Caco-2 (cell line): ENCODE results near the gene SLC46A3. TPM values are rescaled to one million over a fixed set of nuclear protein-coding genes. Genes with fewer than 3 reads are reported as not detected.

Experiments
- BruUV-seq: library from RNA; stranded (reverse); fragments of 400-500 nt; replicated peaks from 2 replicates; lab custom pipeline; 2021; lab: Mats Ljungman, UMichigan
- CTCF ChIA-PET: fragments of 300-600 bp; sonication (Branson Sonifier 250); formaldehyde crosslinking; loops from one replicate; lab custom pipeline; 2022; ENCODE audit warnings: antibody characterized with exemption; lab: Charles Lee
- POLR2A ChIA-PET: fragments of 300-600 bp; sonication (Branson Sonifier 250); formaldehyde crosslinking; loops from one replicate; lab custom pipeline; 2022; ENCODE audit warnings: antibody characterized with exemption; lab: Charles Lee
- DNase-seq, 2 experiments: peaks; one replicate each; pipeline versions ENCODE4 v3.0.0 to v3.0.0-alpha.2; 2020 to 2022
- H3K27me3 ChIP-seq: replicated peaks from 2 replicates; pipeline ENCODE4 v1.6.0; 2011; ENCODE audit warnings: low read length; ENCODE audit not compliant: control insufficient read depth, insufficient read depth
- H3K36me3 ChIP-seq: 2 replicates; pipeline ENCODE4 v1.5.1; 2011; ENCODE audit warnings: low read length; ENCODE audit not compliant: control insufficient read depth, insufficient read depth
- H3K4me1 ChIP-seq: fragments of 250-450 bp; sonication (Bioruptor Pico); 2 replicates; pipeline ENCODE4 v1.5.1; 2020; ENCODE audit warnings: mild to moderate bottlenecking
- H3K4me3 ChIP-seq: 2 replicates; pipeline ENCODE4 v1.5.1; 2011; ENCODE audit warnings: low read depth, mild to moderate bottlenecking, control low read depth, low read length
- H3K9me3 ChIP-seq: fragments of 250-450 bp; sonication (Bioruptor Pico); 2 replicates; pipeline ENCODE4 v1.5.1; 2020; ENCODE audit warnings: mild to moderate bottlenecking, moderate library complexity
- H3K27ac Mint-ChIP-seq: one replicate; pipeline ENCODE4 v1.8.0; 2022; ENCODE audit warnings: mixed read lengths; ENCODE audit not compliant: unreplicated experiment
- H3K27me3 Mint-ChIP-seq: one replicate; pipeline ENCODE4 v1.8.0; 2022; ENCODE audit warnings: mixed read lengths; ENCODE audit not compliant: insufficient read depth, unreplicated experiment
- H3K36me3 Mint-ChIP-seq: one replicate; pipeline ENCODE4 v1.8.0; 2022; ENCODE audit warnings: mild to moderate bottlenecking, mixed read lengths; ENCODE audit not compliant: insufficient read depth, unreplicated experiment
- H3K4me1 Mint-ChIP-seq: one replicate; pipeline ENCODE4 v1.8.0; 2022; ENCODE audit warnings: low read depth, mixed read lengths; ENCODE audit not compliant: unreplicated experiment
- H3K4me3 Mint-ChIP-seq: one replicate; pipeline ENCODE4 v1.8.0; 2022; ENCODE audit warnings: mild to moderate bottlenecking, moderate library complexity, mixed read lengths; ENCODE audit not compliant: unreplicated experiment
- H3K9me3 Mint-ChIP-seq: one replicate; pipeline ENCODE4 v1.8.0; 2022; ENCODE audit warnings: mixed read lengths; ENCODE audit not compliant: unreplicated experiment
- CTCF ChIP-seq, 2 experiments: fragments of 200-600 bp in 1 of 2; IDR thresholded peaks; 1 replicate in 1 of 2; 2 replicates in 1 of 2; pipeline versions ENCODE4 v1.5.1 to v1.8.0; 2011 to 2022; ENCODE audit warnings: antibody characterized with exemption in 1 of 2, control low read depth in 1 of 2, inconsistent platforms in 1 of 2, low read depth in 1 of 2, low read length in 1 of 2, mild to moderate bottlenecking in 1 of 2, moderate library complexity in 1 of 2; ENCODE audit not compliant: insufficient read depth in 1 of 2, severe bottlenecking in 1 of 2, unreplicated experiment in 1 of 2
- intact Hi-C: fragments of 100-400 bp; cut with micrococcal nuclease; formaldehyde crosslinking; loops from one replicate; pipeline ENCODE4 v1.10.0; 2022; ENCODE audit not compliant: unreplicated experiment
- total RNA-seq: library from RNA; stranded (reverse); gene quantifications from 2 replicates; pipeline ENCODE4 v1.2.3, GENCODE V29; 2022

The SLC46A3 gene
- total RNA-seq, 1 experiment from 2014 or later, result 2.3 TPM

GRCh38 chr13:28679628-28680027 lies 39.1 kb downstream of the SLC46A3 start:
- no peaks in the 10 kb centered on the region for H3K4me1 Mint-ChIP-seq
- TF ChIP-seq CTCF (IDR thresholded peaks at IDR 0.05; ENCODE audit: insufficient read depth in 1 of 2, low read depth in 1 of 2, low read length in 1 of 2, severe bottlenecking in 1 of 2, unreplicated experiment in 1 of 2), result peak; percentile 40 to 50
- no peaks in the 10 kb centered on the region for H3K4me1 ChIP-seq
- no peak overlapping the region for H3K4me3 Mint-ChIP-seq
- BruUV-seq, result no TSS peak
- H3K27me3 ChIP-seq, result no peaks in the 10 kb centered on the region
- H3K36me3 Mint-ChIP-seq, result peaks cover 43% of the 10 kb centered on the region
- no peaks in the 10 kb centered on the region for H3K27me3 Mint-ChIP-seq
- POLR2A ChIA-PET, result no interaction called here
- H3K27ac Mint-ChIP-seq, result no peak overlapping the region
- intact Hi-C loops, result loop anchor here (1.0 to 5.0 kb wide), 2 partner anchors 38 to 117 kb away; partner anchors contain the start of gene SLC46A3
- no peak overlapping the region for H3K4me3 ChIP-seq
- no peaks in the 10 kb centered on the region for H3K9me3 Mint-ChIP-seq
- H3K36me3 ChIP-seq, result no peaks in the 10 kb centered on the region; the same call in 1 of the 2 replicates
- DNase-seq, result no peak
- H3K9me3 ChIP-seq, result no peaks in the 10 kb centered on the region
- CTCF ChIA-PET, result interaction anchor here (1.5 kb wide), 1 partner anchor 117 kb away, joined by 13 read pairs; no protein-coding TSS in a partner anchor

GRCh38 chr13:28678809-28679208 lies 40.0 kb downstream of the SLC46A3 start:
- Histone ChIP-seq H3K36me3 (no peaks in the 10 kb centered on the region; the same call in 1 of the 2 replicates), H3K4me3 (no peak overlapping the region), H3K9me3 (no peaks in the 10 kb centered on the region), H3K4me1 (no peaks in the 10 kb centered on the region), H3K27me3 (no peaks in the 10 kb centered on the region)
- DNase-seq, result no peak
- intact Hi-C loops, result loop anchor here (1.0 to 5.0 kb wide), 2 partner anchors 38 to 117 kb away; partner anchors contain the start of gene SLC46A3
- POLR2A ChIA-PET, result no interaction called here
- no peak overlapping the region for H3K4me3 Mint-ChIP-seq
- H3K36me3 Mint-ChIP-seq, result peaks cover 48% of the 10 kb centered on the region
- BruUV-seq, result no TSS peak
- H3K27ac Mint-ChIP-seq, result no peak overlapping the region
- TF ChIP-seq CTCF (IDR thresholded peaks at IDR 0.05; ENCODE audit: insufficient read depth in 1 of 2, low read depth in 1 of 2, low read length in 1 of 2, severe bottlenecking in 1 of 2, unreplicated experiment in 1 of 2), result peak in 1 of 2 experiments; percentile 16
- H3K9me3 Mint-ChIP-seq, result no peaks in the 10 kb centered on the region
- H3K27me3 Mint-ChIP-seq, result no peaks in the 10 kb centered on the region
- no peaks in the 10 kb centered on the region for H3K4me1 Mint-ChIP-seq
- CTCF ChIA-PET, result interaction anchor here (0.6 to 0.9 kb wide), 3 partner anchors 15 to 130 kb away, joined by 3 to 7 read pairs (median 4); no protein-coding TSS in a partner anchor

GRCh38 chr13:28671126-28671792 lies 47.5 kb downstream of the SLC46A3 start:
- intact Hi-C loops, result no loop called here
- TF ChIP-seq CTCF (IDR thresholded peaks at IDR 0.05; ENCODE audit: insufficient read depth in 1 of 2, low read depth in 1 of 2, low read length in 1 of 2, severe bottlenecking in 1 of 2, unreplicated experiment in 1 of 2), result no peak

More at GRCh38 chr13:28671126-28671792, 47.5 kb downstream of the SLC46A3 start:
- Mint-ChIP-seq H3K36me3 (peaks cover 86% of the 10 kb centered on the region), H3K4me1 (no peaks in the 10 kb centered on the region), H3K27me3 (no peaks in the 10 kb centered on the region), H3K4me3 (no peak overlapping the region), H3K27ac (no peak overlapping the region), H3K9me3 (no peaks in the 10 kb centered on the region)
- Histone ChIP-seq H3K9me3 (no peaks in the 10 kb centered on the region), H3K4me3 (no peak overlapping the region), H3K4me1 (no peaks in the 10 kb centered on the region), H3K27me3 (no peaks in the 10 kb centered on the region), H3K36me3 (peaks cover 5% of the 10 kb centered on the region)
- POLR2A ChIA-PET, result no interaction called here
- BruUV-seq, result no TSS peak
- DNase-seq, result no peak
- CTCF ChIA-PET, result no interaction called here
